Right renal cortex interstitium (tissue), 3 donors: Measurements from ENCODE around the gene RNU1-1. TPM values are rescaled to one million over a fixed set of nuclear protein-coding genes. Genes with fewer than 3 reads are reported as not detected.
"Not testable (repeated sequence)": the region's sequence is repeated elsewhere in the genome, so short reads cannot be mapped to it uniquely, and the experiment has no call there.

Experiments
- DNase-seq, 3 donors: peaks; one replicate each; pipeline ENCODE4 v3.0.0-alpha.2; 2013; ENCODE audit warnings: low read depth in 3 of 3, low spot score in 2 of 3
- polyA plus RNA-seq, 3 donors: library from polyadenylated mRNA; unstranded; fragments of 120-200 nt; gene quantifications; one replicate each; pipeline ENCODE4 v1.2.1, GENCODE V29; 2013; ENCODE audit not compliant: insufficient read length in 3 of 3

RNU1-1 gene
- not detected for polyA plus RNA-seq

DNA sequence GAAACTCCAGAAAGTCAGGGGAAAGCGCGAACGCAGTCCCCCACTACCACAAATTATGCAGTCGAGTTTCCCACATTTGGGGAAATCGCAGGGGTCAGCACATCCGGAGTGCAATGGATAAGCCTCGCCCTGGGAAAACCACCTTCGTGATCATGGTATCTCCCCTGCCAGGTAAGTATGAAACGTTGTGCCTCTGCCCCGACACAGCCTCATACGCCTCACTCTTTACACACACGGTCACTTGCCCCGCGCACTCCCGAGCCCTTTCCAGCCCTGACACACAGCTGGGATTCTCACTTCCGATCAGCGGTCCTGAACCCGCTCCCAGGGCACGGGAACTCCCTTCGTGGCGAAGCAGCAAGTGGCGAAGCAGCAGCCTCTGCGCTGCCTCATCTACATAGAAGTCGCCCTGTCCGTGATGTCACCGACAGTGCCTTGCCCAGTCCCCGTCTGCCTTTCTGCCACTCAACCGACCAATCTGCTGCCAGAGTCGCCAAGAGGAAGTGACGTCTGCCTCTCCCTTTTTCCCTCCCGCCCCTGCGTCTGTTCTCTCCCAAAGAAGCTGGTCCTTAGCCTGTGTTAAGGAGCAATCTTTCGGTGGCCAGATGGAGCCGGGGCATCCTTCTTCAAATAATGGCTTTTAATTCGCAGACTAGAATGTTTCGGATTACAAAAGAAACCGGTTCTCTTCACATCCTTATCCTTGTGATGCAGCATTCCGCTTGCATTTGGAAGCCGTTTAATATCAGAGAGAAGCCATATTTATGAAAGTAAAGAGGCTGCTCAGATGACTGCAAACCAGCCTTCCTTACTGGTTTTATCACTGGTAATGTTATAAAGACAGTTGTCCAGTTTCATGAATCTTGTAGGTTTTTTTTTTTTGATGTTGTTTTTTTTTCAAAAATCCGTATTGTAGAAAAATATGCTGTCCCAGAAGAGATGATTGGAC, at the start of gene RNU1-1:
Gene RNU1-1 (minus strand): TSS at position 179 of the 949 bp plus-strand sequence.
- DNase-seq, result peak in 2 of 3 donors; percentile 44 to 69

DNA sequence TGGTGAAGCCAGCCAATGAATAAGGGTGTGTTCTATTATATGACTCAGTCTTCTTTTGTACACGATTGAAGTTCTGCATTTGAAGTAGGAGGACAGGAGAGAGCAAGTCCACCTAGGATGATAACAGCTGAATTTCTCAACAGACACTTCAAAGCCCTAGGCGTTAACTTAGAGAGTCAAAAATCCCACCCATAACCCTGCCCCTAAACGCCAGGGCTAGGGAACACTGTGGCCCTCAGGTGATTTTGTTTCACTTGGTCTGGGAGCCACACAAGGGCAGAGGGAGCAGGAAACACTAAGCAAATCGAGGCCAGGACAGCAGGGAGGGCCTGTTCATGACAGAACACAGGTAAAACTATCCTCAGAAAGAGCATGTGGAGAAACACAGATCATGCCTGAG, 47.0 kb upstream of the RNU1-1 start:
- DNase-seq, result not testable (repeated sequence)

DNA sequence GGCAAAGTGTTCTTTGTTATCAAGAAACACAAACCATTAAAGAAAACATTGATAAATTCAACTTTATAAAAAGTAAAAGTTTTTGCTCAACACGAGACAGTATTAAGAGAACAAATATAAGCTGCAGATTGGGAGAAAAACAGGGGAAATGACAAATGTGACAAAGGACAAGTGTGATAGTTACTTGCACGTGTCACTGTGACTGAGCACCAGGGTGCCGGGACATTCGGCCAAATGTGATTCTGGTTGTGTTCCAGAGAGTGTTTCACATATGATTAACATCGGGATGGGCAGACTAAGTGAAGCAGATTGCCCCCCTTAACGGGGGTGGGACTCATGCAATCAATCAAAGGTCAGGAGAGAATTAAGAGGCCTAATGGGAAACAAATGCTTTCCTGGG, 46.4 kb upstream of the RNU1-1 start:
- not testable (repeated sequence) for DNase-seq

DNA sequence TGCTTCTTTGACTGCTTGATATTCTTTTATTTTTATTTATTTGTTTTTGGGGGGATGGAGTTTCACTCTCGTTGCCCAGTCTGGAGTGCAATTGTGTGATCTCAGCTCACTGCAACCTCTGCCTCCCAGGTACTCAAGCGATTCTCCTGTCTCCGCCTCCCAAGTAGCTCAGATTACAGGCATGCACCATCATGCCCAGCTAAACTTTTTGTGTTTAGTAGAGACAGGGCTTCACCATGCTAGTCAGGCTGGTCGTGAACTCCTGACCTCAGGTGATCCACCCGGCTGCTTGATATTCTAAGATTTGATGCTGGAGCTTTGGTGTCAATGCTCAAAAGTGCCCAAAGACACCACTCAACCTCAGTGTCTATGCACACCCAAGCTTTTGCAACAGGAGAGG, 45.6 kb upstream of the RNU1-1 start:
- DNase-seq, result not testable (repeated sequence)

DNA sequence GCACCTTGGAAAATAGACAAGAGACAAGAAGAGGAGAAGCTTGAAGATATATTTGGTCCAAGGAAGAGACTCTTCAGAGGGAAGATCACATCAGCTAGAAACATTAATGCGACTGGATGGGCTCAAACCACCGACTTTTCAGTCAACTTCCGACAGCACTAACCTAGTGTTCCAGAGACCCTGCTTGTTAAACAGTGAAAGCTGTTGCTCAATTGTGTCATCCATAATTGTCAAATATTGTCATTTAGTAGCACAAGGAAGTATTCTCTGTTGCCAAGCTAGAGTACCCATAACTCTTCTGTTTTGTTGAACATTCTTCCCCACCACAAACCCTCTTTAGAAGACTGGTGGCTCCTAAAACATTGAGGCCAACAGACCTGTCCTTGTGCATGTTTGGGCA, 42.9 kb upstream of the RNU1-1 start:
- not testable (repeated sequence) for DNase-seq

DNA sequence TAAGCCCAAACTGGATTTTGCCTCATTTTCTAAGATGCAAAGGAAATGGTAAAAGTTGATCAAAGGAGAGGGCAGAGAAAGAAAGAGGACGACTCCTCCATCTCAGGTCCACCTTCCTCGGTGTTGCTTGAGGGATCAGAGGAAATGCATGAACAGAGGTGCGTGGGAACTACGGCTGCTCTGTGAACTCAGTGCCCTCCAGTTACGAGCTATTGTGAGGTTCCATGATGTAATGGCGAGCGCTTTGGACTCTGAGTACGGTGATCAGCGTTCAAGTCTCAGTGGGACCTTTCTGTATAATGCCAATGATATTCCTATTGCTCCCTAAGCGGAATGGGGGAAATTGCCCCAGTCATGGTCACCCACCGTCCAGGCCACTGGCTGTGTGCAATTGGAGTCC, 39.2 kb upstream of the RNU1-1 start:
- not testable (repeated sequence) for DNase-seq

DNA sequence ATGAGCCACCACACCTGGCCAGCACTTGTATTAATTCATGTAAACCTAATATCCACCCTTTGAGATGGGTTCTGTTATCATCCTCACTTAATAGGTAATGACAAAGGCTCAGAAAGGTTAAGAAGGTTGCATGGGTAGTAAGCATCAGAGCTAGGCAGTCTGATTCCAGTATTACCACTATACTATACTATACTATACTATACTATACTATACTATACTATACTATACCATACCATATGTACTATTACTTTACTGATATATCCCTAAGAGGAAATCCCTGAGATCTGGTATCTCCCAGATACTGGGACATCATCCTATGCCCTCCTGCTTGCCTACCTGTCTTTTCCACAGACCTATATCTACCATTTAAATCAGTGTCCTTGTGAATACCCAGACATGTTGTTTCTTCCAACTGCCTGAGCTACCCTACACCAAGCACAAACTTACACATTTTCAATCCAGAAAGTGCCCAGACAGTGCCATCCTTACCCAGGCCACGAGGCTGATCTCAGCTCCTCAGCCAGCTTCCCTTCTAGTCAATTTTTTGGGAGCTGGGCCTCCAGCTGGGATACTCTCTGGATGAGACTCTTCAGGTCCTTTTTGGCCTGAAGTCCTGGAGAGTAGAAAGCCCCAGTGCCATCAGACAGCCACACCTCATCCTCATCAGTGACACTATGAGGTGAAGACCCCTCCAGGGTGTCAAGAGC, 36.3 kb upstream of the RNU1-1 start:
- DNase-seq, result not testable (repeated sequence)

DNA sequence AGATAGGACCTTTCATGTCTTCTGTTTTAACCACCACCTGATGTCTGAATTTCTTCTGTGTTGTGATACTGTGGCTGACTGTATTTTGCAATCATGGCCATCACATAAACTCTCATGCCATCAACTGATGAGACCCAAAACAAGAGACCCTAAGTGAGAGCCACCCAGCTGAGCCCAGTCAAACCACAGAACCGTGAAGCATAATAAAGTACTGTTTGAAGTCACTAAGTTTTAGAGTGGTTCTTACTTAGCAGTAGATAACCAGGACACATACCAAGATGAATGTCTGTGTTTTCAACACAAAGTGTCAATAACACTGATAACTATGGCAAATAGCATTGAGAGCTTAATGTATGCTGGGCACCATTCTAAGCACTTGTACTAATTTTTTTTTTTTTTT, 35.5 kb upstream of the RNU1-1 start:
- not testable (repeated sequence) for DNase-seq

DNA sequence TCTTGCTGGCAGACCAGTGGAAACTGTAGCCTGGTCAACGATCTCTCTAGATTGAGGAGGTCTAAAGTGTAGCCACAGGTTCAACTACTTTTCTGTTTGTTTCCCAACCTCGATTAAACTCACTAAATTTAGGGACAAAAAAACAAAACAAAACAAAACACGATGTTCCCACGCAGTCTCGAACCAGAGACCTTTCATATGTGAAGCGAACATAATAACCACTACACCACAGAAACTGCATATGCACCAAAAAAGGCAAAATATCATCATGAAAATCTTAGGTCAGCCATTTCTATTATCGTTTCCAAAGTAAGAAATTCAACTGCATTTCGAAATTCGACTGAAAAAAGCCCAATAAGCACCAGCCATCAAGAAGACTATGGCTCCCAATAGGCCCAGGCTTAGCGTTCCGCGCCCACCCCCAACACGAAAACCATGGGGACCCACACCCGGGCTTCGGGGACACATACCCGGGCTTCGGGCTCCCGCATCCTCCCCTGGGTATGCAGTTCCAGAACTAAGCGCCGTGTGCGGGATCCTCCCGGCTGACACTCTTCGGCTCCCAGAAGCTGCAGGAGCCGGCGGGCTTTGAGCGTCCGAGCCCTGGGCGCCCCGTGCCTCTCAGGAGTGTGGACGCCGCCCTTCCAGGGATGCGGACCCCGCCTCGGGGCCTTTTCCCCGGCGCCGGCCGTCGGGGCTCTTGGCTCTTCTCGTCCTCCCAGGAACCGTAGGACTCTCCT, 33.6 kb upstream of the RNU1-1 start:
- DNase-seq, result not testable (repeated sequence)

DNA sequence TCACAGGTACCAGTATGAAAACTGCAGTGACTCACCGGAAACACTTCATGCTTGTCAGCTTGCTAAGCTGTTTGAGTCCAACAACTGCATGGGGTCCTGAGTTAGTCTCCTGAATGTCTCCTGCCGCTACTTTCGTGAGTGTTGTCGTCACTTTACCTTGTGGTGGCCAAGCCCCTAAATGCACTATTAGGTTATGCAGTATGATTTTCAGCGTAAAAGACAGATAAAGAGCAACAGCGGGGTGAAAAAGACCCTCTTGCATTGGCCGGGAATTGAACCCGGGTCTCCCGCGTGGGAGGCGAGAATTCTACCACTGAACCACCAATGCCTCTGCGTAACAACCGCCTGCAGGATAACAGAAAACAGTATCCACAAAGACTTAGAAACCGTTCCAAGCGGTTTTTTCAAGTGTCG, 31.6 kb upstream of the RNU1-1 start:
- DNase-seq, result not testable (repeated sequence)

DNA sequence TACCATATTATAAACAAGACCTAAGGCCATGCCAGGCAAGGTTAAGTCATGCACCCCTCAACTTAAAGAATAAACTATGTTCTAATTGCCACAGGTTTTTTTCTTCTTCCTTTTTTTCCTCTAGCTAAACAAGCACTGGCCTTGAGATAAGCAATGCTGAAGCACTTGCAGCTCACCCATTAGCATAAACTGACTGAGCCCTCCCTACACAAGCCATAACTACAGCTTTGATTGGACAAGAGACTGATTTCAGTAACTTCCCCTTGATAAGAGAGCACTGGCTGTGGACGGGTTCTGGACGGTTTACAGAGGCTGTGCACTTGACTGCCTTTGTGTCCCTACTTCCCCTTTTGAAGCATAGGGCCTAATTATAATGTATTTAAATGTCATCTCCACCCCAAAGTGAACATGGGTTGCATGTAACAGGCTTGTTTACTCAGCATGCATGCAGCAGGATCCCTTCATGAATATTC, 26.4 kb upstream of the RNU1-1 start:
- not testable (repeated sequence) for DNase-seq

DNA sequence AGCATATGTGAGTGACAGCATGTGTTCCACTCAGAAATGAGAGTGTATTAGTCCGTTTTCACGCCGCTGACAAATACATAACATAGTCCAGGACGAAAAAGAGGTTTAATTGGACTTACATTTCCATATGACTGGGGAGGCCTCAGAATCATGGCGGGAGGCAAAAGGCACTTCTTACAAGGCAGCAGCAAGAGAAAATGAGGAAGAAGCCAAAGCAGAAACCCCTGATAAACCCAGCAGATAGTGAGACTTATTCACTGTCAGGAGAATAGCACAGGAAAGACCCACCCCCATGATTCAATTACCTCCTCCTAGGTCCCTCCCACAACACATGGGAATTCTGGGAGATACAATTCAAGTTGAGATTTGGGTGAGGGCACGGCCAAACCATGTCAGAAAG, 23.4 kb upstream of the RNU1-1 start:
- DNase-seq, result not testable (repeated sequence)

DNA sequence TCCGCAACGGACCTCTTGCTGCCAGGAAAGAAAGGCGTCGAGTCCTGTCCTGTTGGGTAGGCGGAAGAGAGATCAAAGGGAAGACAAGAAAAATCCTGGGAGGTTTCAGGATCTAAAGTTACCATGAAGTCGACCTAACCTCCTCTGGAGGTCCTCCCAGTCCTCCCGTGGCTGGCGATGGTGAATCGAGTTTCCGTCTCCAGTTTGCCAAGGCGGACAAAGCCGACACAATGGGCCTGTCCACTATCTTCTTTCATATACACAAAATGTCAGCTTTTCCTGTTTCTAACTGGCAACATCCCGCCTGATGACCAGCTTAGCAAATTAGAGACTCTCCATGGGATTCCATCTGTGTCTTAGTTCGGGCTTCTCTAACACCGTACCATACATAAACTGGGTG, 22.7 kb upstream of the RNU1-1 start:
- DNase-seq, result not testable (repeated sequence)

DNA sequence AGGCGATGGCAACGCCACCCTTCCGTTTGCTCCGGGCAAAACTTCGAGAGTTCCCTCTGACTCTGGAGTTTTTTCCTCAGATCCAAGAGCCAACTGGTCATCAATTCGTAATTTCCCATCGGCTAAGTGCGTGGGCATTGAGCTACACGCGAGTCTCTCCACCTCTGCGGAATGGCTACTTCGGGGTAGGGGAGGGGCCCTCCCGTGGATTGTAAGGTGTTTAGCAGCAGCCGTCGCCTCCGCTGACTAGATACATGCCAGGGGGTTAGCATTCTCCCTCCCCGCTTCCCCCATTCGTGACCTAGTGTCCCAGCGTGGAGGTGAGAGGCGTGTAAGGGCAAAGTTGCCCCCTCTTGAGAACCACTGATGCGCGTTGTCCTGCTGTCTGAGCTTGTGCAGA, 21.8 kb upstream of the RNU1-1 start:
- DNase-seq, result not testable (repeated sequence)

DNA sequence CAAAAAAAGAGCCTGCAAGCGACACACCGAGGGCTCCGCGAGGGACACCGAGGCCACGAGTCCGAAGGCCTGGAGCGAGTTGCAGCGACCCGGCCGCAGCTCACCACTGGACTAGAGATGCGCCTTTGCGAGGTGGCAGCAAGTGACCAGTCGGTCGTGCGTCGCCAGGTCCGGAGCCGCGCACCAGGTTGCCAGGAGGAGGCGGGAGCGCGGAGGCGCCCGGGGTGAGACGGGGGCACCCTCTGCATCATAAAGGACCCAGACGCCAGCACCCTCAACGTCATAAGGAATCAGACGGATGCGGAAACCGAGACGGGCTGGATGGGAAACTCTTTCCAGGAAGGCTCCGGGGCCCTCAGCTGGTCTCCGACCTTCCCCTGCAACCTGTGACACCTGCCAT, 21.4 kb upstream of the RNU1-1 start:
- not testable (repeated sequence) for DNase-seq

DNA sequence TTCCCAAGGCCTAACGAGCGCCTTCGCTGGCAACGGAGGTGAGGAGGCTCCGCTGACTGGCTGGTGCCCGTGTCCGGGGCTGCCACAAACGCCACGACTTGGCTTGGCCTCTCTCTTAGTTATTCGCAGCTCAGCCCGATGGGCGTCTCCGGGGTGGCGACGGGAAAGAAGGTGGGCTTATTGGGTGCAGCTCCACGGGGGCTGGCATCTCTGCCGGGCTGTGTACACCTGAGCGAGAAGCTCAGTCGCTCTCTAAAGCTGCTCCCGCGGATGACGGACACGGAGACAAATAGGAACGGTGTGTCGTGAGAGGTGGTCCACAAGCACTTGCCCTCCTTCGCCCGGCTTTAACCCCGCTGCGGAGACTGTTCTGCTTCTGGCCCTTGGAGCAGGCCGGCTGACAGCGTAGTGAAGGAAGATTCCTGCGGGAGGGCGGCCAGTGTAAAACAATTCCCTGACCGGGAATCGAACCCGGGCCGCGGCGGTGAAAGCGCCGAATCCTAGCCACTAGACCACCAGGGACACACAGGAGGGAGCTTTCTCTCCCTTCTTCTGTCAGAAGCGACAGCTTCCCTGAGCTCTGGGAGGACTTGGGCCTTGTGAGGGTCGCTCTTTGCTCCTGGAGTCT, 20.9 kb upstream of the RNU1-1 start:
- DNase-seq, result not testable (repeated sequence)

DNA sequence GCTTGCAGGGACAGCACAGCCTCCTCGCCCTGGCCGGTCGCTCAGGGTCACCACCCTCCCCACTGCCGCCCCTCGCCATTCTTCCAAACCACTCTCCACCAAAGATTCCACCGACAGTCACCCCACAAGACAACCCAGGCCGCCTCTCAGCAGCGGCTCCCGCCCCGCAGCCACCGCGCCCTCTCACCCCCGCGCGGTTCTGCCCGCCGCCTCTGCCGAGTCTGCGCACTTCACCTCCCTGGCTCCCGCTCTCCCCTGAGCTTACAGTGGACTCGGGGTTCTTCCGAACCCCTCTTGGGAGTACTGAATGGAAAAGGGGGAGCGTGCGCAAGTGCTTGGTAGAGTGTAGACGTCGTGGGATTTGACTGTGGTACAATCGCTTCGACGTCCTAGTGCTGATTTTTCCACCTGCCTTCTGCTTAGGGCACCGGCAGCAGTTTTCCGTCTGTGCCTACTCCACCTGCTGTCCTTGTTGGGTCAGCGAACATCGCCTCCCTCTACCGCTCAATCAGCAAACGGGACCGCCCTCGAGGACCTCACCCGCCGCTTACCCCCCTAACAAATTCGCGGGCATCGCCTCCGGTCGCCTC, 20.2 kb upstream of the RNU1-1 start:
- DNase-seq, result not testable (repeated sequence)

DNA sequence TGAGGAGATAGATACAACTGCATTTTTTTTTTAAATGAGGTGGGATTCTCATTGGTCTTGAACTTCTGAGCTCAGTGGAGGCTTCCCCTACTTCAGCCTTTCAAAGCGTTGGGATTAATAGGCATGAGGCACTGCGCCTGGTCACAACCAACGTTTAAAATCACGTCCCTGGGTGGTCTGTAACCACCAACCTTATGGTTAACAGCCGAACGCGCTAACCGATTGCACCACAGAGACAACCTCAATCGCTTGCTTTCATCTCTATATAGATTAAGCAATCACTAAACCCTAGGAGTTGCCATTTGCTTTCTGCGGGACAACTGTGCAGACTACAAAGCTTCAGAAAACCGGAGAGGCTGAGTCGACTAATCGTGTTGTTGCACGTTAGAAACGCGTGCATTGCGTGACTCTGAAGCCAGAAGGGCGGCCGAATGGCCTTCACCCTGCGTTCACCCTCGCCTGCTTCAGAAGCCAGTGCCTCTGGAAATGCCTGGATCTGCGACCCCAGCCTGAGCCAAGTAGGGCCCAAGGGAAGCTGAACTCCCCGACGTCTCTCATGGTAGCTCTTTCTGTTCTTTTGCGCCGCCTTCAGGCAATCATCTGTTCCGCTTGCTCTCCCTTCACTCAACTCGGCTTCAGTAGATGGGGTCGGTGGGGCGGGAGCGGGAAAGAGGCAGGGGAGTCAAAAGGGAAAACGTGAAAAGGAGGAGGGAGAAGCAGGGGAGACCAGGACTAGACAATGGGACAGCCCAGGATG, 18.3 kb upstream of the RNU1-1 start:
- not testable (repeated sequence) for DNase-seq

DNA sequence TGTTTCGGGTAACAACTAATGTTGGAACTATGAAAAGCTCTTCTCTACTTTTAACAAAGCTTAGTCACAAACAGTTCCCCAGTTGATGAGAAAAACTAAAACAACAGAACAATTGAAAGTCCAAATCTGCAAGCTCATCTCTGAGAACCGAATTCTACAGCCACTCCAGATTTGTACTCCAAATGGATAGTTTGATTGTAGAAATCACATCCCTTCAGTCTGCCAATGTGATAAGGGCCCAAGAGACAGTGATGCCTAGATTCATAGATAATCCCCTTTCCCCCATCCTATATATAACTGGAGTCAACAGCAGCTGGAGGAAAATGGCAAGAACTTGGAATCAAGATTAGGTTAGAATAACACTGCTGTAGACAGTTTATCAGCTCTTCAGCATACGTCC, 14.3 kb upstream of the RNU1-1 start:
- DNase-seq, result not testable (repeated sequence)
